Astrocyte (in vitro differentiated cells and primary cell): ENCODE data around the gene POLDIP3.

Experiments
- CTCF ChIP-seq: IDR thresholded peaks from 2 replicates; pipeline ENCODE4 v1.5.1; 2011; ENCODE audit warnings: low read depth, mild to moderate bottlenecking, inconsistent platforms, low read length, moderate library complexity; ENCODE audit not compliant: insufficient read depth
- EZH2 ChIP-seq: IDR thresholded peaks from 2 replicates; pipeline ENCODE4 v1.6.1; 2012; ENCODE audit warnings: mild to moderate bottlenecking, low read length, inconsistent platforms; ENCODE audit not compliant: insufficient read depth

GRCh38 chr22:42651134-42651533 lies 36.5 kb upstream of the POLDIP3 start:
- TF ChIP-seq CTCF (no peak), EZH2 (no peak)
